ENCODE data around the gene KCNA5. TPM values are rescaled to one million over a fixed set of nuclear protein-coding genes. Genes with fewer than 3 reads are reported as not detected.

The KCNA5 gene
- total RNA-seq, 4 donors from 2014 or later, result 0.19 to 1.3 TPM; not detected in 2

DNA sequence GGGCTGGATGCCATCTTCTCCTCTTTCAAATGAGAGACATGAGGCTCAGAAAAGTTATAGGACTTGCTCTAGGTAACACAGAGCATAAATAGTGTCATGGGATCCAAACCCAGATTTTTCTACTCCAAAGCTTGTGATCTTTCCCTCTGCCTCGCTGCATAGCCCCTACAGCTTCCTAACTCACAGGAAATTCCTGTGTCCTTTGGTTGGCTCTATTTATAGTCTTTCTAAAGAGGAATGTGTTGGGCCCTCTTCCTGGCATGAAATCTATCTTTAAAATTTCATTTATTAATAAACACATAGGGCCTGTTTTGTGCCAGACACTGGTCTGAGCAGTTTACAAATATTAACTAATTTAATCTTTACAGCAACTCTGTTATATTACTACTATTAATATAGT lies 9.8 kb upstream of the KCNA5 start:
- ATAC-seq (ENCODE audit: low FRiP score) (no peak), DNase-seq (ENCODE audit: low spot score) (no peak)
- TF ChIP-seq, protein P1, sequence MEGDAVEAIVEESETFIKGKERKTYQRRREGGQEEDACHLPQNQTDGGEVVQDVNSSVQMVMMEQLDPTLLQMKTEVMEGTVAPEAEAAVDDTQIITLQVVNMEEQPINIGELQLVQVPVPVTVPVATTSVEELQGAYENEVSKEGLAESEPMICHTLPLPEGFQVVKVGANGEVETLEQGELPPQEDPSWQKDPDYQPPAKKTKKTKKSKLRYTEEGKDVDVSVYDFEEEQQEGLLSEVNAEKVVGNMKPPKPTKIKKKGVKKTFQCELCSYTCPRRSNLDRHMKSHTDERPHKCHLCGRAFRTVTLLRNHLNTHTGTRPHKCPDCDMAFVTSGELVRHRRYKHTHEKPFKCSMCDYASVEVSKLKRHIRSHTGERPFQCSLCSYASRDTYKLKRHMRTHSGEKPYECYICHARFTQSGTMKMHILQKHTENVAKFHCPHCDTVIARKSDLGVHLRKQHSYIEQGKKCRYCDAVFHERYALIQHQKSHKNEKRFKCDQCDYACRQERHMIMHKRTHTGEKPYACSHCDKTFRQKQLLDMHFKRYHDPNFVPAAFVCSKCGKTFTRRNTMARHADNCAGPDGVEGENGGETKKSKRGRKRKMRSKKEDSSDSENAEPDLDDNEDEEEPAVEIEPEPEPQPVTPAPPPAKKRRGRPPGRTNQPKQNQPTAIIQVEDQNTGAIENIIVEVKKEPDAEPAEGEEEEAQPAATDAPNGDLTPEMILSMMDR (IDR thresholded peaks at IDR 0.05), result no peak

DNA sequence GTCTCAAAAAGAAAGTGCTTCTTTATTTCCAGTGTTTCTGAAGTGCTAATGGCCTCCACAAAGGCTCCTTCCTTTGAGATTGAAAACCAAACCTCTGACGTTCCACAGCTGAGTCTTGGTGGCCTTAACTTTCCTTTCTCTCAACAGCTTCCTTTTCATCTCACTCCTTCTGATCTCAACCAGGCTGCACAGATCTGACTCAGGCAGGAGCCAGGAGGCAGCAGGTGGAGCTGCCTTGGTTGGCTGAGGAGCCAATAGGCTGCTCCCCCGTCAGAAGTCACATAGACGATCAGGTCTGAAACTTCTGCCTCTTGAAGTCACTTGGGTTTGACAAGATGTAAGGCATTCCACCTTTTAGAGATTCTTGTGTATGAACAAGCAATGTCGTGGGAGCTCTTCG lies 9.1 kb upstream of the KCNA5 start:
- TF ChIP-seq, protein P1 (IDR thresholded peaks at IDR 0.05), result no peak
- DNase-seq (ENCODE audit: low spot score) (no peak), ATAC-seq (ENCODE audit: low FRiP score) (no peak)

DNA sequence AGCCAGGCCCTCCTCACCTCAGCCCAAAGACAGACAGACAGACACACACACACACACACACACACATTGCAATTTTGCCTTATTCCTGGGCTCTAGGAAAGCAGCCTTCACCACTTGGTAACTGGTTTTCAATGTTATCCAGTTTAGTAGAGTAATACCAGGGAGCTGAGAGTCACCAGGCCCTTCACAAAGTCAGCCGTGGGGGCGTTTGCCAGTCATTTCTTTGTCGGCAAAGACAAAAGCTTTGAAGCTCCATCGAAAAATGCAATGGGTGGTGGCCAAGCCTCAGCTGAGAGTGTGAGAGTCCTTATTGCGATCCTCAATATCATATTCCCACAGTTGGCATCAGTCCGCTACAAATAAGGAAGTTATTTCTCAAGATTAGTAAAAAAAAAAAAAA lies 8.1 kb upstream of the KCNA5 start:
- TF ChIP-seq, protein P1 (IDR thresholded peaks at IDR 0.05), result no peak
- ATAC-seq (ENCODE audit: low FRiP score) (no peak), DNase-seq (ENCODE audit: low spot score) (no peak)

DNA sequence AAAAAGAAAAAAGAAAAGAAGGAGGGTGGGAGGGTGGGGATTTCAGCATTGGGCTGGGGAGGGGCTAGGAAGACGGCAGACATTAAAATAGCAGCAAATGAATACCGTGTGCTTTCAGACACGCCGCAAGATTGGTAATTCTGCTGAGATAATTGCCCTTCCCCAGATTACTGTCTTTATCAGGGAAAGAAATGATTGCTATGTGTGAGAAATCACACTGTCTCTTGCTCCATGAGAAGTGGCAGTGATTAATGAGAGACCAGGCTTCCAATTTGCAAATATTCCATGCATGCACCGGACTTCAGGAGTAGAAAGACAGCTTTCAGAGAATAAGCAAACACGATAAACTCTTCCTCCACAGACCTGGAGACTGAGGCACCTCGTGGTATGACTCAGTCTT lies 7.6 kb upstream of the KCNA5 start:
- no peak for ATAC-seq (ENCODE audit: low FRiP score)
- TF ChIP-seq, protein P1 (IDR thresholded peaks at IDR 0.05), result no peak
- DNase-seq (ENCODE audit: low spot score), result no peak

DNA sequence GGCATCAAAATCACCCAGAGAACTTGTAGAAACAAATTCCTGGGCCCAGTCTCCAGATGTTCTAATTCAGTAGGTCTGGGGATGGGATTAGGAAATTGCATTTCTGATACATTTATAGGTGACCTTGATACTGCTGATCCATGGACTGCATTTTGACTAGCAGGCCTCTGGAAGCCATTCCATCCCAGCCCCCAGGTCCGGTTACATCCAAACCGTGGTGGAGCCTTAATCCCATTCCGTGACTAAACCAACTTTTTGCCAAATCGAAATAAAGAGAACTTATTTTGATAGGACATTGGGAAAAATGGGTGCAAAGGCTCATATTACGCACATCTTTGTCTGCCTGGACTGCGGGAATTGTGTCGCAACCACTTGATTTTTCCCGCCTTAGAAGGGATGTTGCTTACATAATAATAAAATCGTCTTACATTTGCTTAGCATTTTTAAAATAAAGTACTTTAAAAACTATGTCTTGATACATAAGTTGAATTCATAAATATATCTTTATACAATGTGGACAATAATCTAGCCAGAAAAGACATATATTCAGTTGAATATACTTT lies 5.8 kb upstream of the KCNA5 start:
- TF ChIP-seq, protein P1 (IDR thresholded peaks at IDR 0.05), result no peak
- DNase-seq (ENCODE audit: low spot score) (no peak), ATAC-seq (ENCODE audit: low FRiP score) (no peak)

DNA sequence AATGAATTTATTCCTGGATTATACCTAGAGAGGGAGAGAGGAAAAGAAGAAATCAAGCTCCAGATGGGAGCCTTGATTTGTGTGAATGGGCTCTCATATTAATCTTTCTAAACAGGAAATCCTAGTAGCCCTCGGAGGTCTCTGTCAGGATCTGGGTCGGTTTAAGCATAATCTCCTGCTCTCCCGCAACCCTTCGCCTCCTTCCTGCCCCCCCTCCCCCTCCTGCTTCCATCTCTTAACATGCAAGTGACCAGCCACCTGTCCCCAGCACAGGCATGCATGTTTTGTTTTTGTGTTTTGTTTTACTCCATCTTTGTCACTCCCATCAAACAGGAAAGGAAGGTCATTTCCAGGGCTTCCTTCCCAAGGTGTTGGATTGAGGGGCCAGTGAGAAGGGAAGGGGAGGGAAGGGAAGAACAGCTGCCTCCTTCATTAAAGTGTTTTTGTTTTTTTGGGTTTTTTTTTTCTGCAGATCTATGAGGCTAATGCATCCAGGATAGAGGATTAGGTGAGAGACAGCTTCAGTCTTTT lies 4.8 kb upstream of the KCNA5 start:
- DNase-seq (ENCODE audit: low spot score) (no peak), ATAC-seq (ENCODE audit: low FRiP score) (no peak)
- TF ChIP-seq, protein P1 (IDR thresholded peaks at IDR 0.05), result no peak

DNA sequence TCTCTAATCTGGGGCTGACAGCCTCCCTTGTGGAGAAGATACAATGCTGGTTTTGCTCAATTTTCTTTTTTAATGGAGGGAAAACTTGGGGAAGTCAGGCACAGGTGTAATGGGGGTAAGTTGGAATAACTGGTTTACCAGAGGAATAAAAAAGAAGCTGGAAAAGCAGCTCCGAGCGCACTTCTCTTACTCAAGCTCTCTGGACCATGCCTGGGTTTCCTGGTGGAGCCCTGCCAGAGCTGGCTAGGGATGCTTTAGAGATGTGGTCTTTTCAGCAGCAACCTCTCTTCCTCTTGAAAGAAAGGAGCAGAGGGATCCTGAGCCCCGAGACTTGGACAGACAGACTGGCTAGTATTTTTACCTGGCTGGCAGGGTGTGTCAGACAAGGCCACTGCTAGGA lies 3.9 kb upstream of the KCNA5 start:
- ATAC-seq (ENCODE audit: low FRiP score), result no peak
- TF ChIP-seq, protein P1 (IDR thresholded peaks at IDR 0.05), result no peak
- no peak for DNase-seq (ENCODE audit: low spot score)

All from omental fat pad (tissue), 4 donors.